ENCODE measurements around the gene NXF3. TPM values are rescaled to one million over a fixed set of nuclear protein-coding genes. Genes with fewer than 3 reads are reported as not detected.
"Not testable (repeated sequence)": the region's sequence is repeated elsewhere in the genome, so short reads cannot be mapped to it uniquely, and the experiment has no call there.

The NXF3 gene, protein sequence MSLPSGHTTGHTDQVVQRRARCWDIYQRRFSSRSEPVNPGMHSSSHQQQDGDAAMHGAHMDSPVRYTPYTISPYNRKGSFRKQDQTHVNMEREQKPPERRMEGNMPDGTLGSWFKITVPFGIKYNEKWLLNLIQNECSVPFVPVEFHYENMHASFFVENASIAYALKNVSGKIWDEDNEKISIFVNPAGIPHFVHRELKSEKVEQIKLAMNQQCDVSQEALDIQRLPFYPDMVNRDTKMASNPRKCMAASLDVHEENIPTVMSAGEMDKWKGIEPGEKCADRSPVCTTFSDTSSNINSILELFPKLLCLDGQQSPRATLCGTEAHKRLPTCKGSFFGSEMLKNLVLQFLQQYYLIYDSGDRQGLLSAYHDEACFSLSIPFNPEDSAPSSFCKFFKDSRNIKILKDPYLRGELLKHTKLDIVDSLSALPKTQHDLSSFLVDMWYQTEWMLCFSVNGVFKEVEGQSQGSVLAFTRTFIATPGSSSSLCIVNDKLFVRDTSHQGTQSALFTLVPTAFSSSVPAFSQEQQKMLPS
- polyA plus RNA-seq (2013, experiment 1 of 2): not detected
- not detected for polyA plus RNA-seq (2013, experiment 2 of 2)

DNA sequence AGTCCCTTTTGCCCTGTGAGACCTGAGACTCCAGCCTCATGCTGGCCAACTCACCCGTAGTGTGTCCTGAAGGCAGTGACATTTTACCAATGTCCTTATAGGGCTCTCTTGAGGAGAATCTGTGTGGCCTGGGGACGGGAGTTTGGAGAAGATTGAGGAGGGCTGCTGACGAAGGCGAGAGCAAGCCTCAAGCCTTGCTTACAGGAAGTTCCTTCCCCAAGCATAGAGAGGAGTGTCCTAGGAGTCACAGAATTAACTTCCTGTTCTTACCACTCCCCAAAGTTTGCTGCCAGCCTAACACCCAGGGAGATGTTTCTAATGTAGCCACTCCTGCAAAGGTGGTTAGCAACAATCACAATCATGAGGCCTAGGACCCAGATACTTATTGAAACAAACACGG lies at the start of gene NXF3:
NXF3 (minus strand) TSS at position 202 of the 400 bp plus-strand sequence; CDS start at position 82, 120 bp downstream.
- Histone ChIP-seq H3K9ac (ENCODE audit: low read depth, low read length, poor library complexity) (no peak within 1 kb of the TSS), H4K91ac (ENCODE audit: low read depth, low read length, poor library complexity) (no peak within 1 kb of the TSS), H3K36me3 (replicated peaks in 1 of 2; ENCODE audit: control insufficient read depth in 2 of 2, insufficient read depth in 2 of 2, low read length in 2 of 2) (no peaks in the 10 kb centered on the region), H2BK12ac (ENCODE audit: low read length) (no peak within 1 kb of the TSS), H3K4me1 (ENCODE audit: control insufficient read depth in 2 of 2, insufficient read depth in 1 of 2, low read depth in 1 of 2, low read length in 2 of 2) (no peaks in the 10 kb centered on the region), H2AK5ac (ENCODE audit: low read depth, low read length) (no peak within 1 kb of the TSS), H2BK120ac (ENCODE audit: low read depth, low read length) (no peak within 1 kb of the TSS), H3K4me3 (ENCODE audit: low read length in 2 of 2) (no peak within 1 kb of the TSS), H3K4me2 (ENCODE audit: insufficient read depth, low read length, poor library complexity, severe bottlenecking) (no peak within 1 kb of the TSS), H3K79me1 (ENCODE audit: low read depth, low read length) (no peaks in the 10 kb centered on the region), H3K23ac (ENCODE audit: low read depth, low read length, poor library complexity) (no peak within 1 kb of the TSS), H3K18ac (ENCODE audit: low read length) (no peak within 1 kb of the TSS), H3K4ac (ENCODE audit: low read length) (no peak within 1 kb of the TSS), H2BK5ac (ENCODE audit: low read length) (no peak within 1 kb of the TSS), H3K27me3 (ENCODE audit: control insufficient read depth in 3 of 3, insufficient read depth in 3 of 3, low read depth in 1 of 3, low read length in 3 of 3) (peaks cover 0 to 3% (median 0%) of the 10 kb centered on the region in 3 experiments), H3K27ac (replicated peaks; ENCODE audit: low read length) (no peak within 1 kb of the TSS), H4K8ac (ENCODE audit: low read depth, low read length) (no peak within 1 kb of the TSS), H3K9me3 (replicated peaks in 1 of 2; ENCODE audit: control insufficient read depth in 2 of 2, insufficient read depth in 1 of 2, low read depth in 1 of 2, low read length in 2 of 2) (no peaks in the 10 kb centered on the region), H2BK15ac (ENCODE audit: low read length) (no peak within 1 kb of the TSS), H3K14ac (ENCODE audit: low read length) (no peak within 1 kb of the TSS), H2AFZ (ENCODE audit: low read length) (no peak within 1 kb of the TSS)
- DNase-seq (ENCODE audit: low spot score): no peak
- WGBS, 2 donors (ENCODE audit: extremely low coverage in 2 of 2, insufficient read length in 2 of 2, insufficient replicate concordance in 1 of 2): no CpG with 5 or more reads among the region's 5 CpGs

DNA sequence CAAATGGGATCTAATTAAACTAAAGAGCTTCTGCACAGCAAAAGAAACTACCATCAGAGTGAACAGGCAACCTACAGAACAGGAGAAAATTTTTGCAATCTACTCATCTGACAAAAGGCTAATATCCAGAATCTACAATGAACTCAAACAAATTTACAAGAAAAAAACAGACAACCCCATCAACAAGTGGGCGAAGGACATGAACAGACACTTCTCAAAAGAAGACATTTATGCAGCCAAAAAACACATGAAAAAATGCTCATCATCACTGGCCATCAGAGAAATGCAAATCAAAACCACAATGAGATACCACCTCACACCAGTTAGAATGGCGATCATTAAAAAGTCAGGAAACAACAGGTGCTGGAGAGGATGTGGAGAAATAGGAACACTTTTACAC lies 43.6 kb upstream of the NXF3 start:
- not testable (repeated sequence) for H3K4me2 ChIP-seq (ENCODE audit: insufficient read depth, low read length, poor library complexity, severe bottlenecking); H3K18ac ChIP-seq (ENCODE audit: low read length); H4K8ac ChIP-seq (ENCODE audit: low read depth, low read length); H3K36me3 ChIP-seq (replicated peaks in 1 of 2; ENCODE audit: control insufficient read depth in 2 of 2, insufficient read depth in 2 of 2, low read length in 2 of 2); H2AFZ ChIP-seq (ENCODE audit: low read length); H3K9ac ChIP-seq (ENCODE audit: low read depth, low read length, poor library complexity); H3K9me3 ChIP-seq (replicated peaks in 1 of 2; ENCODE audit: control insufficient read depth in 2 of 2, insufficient read depth in 1 of 2, low read depth in 1 of 2, low read length in 2 of 2); H2BK5ac ChIP-seq (ENCODE audit: low read length); DNase-seq (ENCODE audit: low spot score); H4K91ac ChIP-seq (ENCODE audit: low read depth, low read length, poor library complexity); H3K14ac ChIP-seq (ENCODE audit: low read length); H3K79me1 ChIP-seq (ENCODE audit: low read depth, low read length); H3K4ac ChIP-seq (ENCODE audit: low read length); H3K27me3 ChIP-seq (ENCODE audit: control insufficient read depth in 3 of 3, insufficient read depth in 3 of 3, low read depth in 1 of 3, low read length in 3 of 3); H3K27ac ChIP-seq (replicated peaks; ENCODE audit: low read length); H2AK5ac ChIP-seq (ENCODE audit: low read depth, low read length); H3K23ac ChIP-seq (ENCODE audit: low read depth, low read length, poor library complexity); H2BK15ac ChIP-seq (ENCODE audit: low read length); H2BK12ac ChIP-seq (ENCODE audit: low read length); H2BK120ac ChIP-seq (ENCODE audit: low read depth, low read length); H3K4me3 ChIP-seq (ENCODE audit: low read length in 2 of 2); H3K4me1 ChIP-seq (ENCODE audit: control insufficient read depth in 2 of 2, insufficient read depth in 1 of 2, low read depth in 1 of 2, low read length in 2 of 2)
- WGBS, 2 donors (ENCODE audit: extremely low coverage in 2 of 2, insufficient read length in 2 of 2, insufficient replicate concordance in 1 of 2): no CpG with 5 or more reads among the region's 2 CpGs

DNA sequence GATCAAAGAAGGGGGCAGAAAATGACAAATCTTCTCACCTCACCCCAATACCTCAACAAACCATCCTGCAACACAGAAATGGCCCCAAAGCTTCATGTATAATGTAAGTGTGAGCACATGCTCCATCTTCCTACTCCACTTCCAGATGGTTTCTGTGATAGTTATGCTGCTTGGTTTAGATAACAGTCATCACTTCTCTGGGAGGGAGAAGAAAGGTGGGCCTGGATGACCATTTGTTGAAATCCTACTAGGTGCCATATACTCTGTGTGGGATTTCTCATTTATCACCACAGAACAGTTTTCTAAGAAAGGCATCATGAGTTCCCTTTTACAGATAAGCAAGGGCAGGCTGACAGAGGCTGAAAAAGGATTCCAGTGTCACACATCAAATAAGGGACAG lies 31.3 kb upstream of the NXF3 start:
- H2BK12ac ChIP-seq (ENCODE audit: low read length): no peak overlapping the region
- no peak overlapping the region for H3K18ac ChIP-seq (ENCODE audit: low read length)
- H4K8ac ChIP-seq (ENCODE audit: low read depth, low read length): no peak overlapping the region
- H2AFZ ChIP-seq (ENCODE audit: low read length): no peak overlapping the region
- no peak for DNase-seq (ENCODE audit: low spot score)
- no peak overlapping the region for H3K14ac ChIP-seq (ENCODE audit: low read length)
- no peak overlapping the region for H3K27ac ChIP-seq (replicated peaks; ENCODE audit: low read length)
- no peaks in the 10 kb centered on the region for H3K79me1 ChIP-seq (ENCODE audit: low read depth, low read length)
- H4K91ac ChIP-seq (ENCODE audit: low read depth, low read length, poor library complexity): no peak overlapping the region
- no peak overlapping the region for H2BK15ac ChIP-seq (ENCODE audit: low read length)
- H3K9me3 ChIP-seq (replicated peaks in 1 of 2; ENCODE audit: control insufficient read depth in 2 of 2, insufficient read depth in 1 of 2, low read depth in 1 of 2, low read length in 2 of 2): no peaks in the 10 kb centered on the region
- no peak overlapping the region for H3K4me2 ChIP-seq (ENCODE audit: insufficient read depth, low read length, poor library complexity, severe bottlenecking)
- no peak overlapping the region for H2BK5ac ChIP-seq (ENCODE audit: low read length)
- H3K36me3 ChIP-seq (replicated peaks in 1 of 2; ENCODE audit: control insufficient read depth in 2 of 2, insufficient read depth in 2 of 2, low read length in 2 of 2): no peaks in the 10 kb centered on the region
- H3K4me3 ChIP-seq (ENCODE audit: low read length in 2 of 2): no peak overlapping the region
- H3K9ac ChIP-seq (ENCODE audit: low read depth, low read length, poor library complexity): no peak overlapping the region
- no peaks in the 10 kb centered on the region for H3K27me3 ChIP-seq (ENCODE audit: control insufficient read depth in 3 of 3, insufficient read depth in 3 of 3, low read depth in 1 of 3, low read length in 3 of 3)
- no peak overlapping the region for H3K23ac ChIP-seq (ENCODE audit: low read depth, low read length, poor library complexity)
- H2BK120ac ChIP-seq (ENCODE audit: low read depth, low read length): no peak overlapping the region
- no peaks in the 10 kb centered on the region for H3K4me1 ChIP-seq (ENCODE audit: control insufficient read depth in 2 of 2, insufficient read depth in 1 of 2, low read depth in 1 of 2, low read length in 2 of 2)
- no peak overlapping the region for H2AK5ac ChIP-seq (ENCODE audit: low read depth, low read length)
- no peak overlapping the region for H3K4ac ChIP-seq (ENCODE audit: low read length)

DNA sequence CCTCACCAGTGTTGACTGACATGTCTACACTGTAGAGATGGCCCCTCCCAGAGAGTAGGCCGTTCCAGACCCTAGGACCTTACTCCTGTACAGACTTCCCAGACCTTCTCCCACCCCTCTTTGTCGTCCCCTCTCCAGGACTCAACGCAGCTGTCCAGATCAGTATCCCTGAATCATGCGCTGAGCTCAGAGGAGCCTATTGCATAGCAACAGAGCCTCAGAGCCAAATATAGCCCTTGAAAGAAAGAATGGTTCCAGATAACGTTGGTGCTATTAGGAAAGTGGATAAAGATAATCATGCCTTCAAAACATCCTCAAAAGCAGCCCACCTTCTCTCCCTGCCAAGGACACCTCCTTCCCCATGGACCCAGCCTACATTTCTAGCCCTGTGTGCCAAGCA lies 27.8 kb upstream of the NXF3 start:
- H2BK120ac ChIP-seq (ENCODE audit: low read depth, low read length): no peak overlapping the region
- no peak overlapping the region for H2BK12ac ChIP-seq (ENCODE audit: low read length)
- no peaks in the 10 kb centered on the region for H3K27me3 ChIP-seq (ENCODE audit: control insufficient read depth in 3 of 3, insufficient read depth in 3 of 3, low read depth in 1 of 3, low read length in 3 of 3)
- H3K27ac ChIP-seq (replicated peaks; ENCODE audit: low read length): no peak overlapping the region
- no peak overlapping the region for H2BK5ac ChIP-seq (ENCODE audit: low read length)
- no peak overlapping the region for H3K14ac ChIP-seq (ENCODE audit: low read length)
- no peaks in the 10 kb centered on the region for H3K36me3 ChIP-seq (replicated peaks in 1 of 2; ENCODE audit: control insufficient read depth in 2 of 2, insufficient read depth in 2 of 2, low read length in 2 of 2)
- no peak overlapping the region for H3K4me3 ChIP-seq (ENCODE audit: low read length in 2 of 2)
- no peak overlapping the region for H2AFZ ChIP-seq (ENCODE audit: low read length)
- no peaks in the 10 kb centered on the region for H3K79me1 ChIP-seq (ENCODE audit: low read depth, low read length)
- no CpG with 5 or more reads among the region's 5 CpGs for WGBS, 2 donors (ENCODE audit: extremely low coverage in 2 of 2, insufficient read length in 2 of 2, insufficient replicate concordance in 1 of 2)
- H3K4ac ChIP-seq (ENCODE audit: low read length): no peak overlapping the region
- no peak overlapping the region for H3K23ac ChIP-seq (ENCODE audit: low read depth, low read length, poor library complexity)
- no peak for DNase-seq (ENCODE audit: low spot score)
- H3K4me1 ChIP-seq (ENCODE audit: control insufficient read depth in 2 of 2, insufficient read depth in 1 of 2, low read depth in 1 of 2, low read length in 2 of 2): no peaks in the 10 kb centered on the region
- H3K9me3 ChIP-seq (replicated peaks in 1 of 2; ENCODE audit: control insufficient read depth in 2 of 2, insufficient read depth in 1 of 2, low read depth in 1 of 2, low read length in 2 of 2): no peaks in the 10 kb centered on the region
- no peak overlapping the region for H3K4me2 ChIP-seq (ENCODE audit: insufficient read depth, low read length, poor library complexity, severe bottlenecking)
- no peak overlapping the region for H2BK15ac ChIP-seq (ENCODE audit: low read length)
- no peak overlapping the region for H4K91ac ChIP-seq (ENCODE audit: low read depth, low read length, poor library complexity)
- no peak overlapping the region for H2AK5ac ChIP-seq (ENCODE audit: low read depth, low read length)
- H4K8ac ChIP-seq (ENCODE audit: low read depth, low read length): no peak overlapping the region
- H3K9ac ChIP-seq (ENCODE audit: low read depth, low read length, poor library complexity): no peak overlapping the region
- no peak overlapping the region for H3K18ac ChIP-seq (ENCODE audit: low read length)
